CD4-positive, alpha-beta T cell treated with Interleukin-15 for 4 hours (primary cell): ENCODE measurements around the gene ANKRD12.
"Not testable (repeated sequence)": the region's sequence is repeated elsewhere in the genome, so short reads cannot be mapped to it uniquely, and the experiment has no call there.

Source experiments
- DNase-seq: peaks from one replicate; pipeline ENCODE4 v3.0.0-alpha.2; 2020; ENCODE audit warnings: low spot score

Gene ANKRD12

DNA sequence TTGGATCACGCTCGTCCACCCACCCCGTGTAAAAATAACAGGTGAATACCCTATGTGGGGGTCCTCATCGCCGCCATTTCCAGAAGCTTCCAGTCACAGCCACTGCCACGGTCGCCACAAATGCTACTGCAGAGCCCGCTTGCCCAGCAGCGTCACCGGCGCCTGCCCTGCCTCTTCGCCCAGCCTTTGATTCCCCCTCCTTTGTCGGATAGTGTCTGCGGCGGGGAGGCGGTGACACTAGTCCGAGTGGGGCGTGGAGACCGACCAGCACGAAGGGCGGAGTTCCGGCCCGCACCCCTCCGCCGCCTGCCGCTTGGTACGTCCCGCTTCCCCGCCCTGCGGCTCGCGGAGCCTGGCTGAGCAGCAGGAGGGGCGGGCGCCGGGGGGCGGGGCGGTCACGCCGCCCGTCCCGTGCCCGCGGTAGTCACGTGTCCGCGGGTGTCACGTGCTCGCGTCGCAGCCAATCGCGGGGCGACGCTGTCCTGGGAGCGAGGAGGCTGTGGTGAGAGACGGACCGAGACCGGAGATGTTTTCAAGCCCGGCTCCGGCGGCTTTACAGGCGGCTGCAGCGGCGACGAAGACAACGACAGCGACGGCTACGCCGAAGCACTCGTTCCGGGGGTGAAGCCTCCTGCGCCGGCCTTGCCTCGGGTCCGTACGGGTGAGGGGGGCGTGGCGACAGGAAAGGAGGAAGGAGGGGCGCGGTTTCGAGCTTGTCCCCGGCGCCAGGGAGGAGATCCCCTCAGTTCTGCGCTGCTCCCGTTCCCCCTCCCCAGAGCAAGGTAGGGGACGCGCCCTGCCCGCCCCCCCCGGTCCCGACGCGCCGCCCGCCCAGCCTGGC lies at the start of gene ANKRD12:
Gene ANKRD12, plus strand, starts transcription at position 467 of the 841 bp plus-strand sequence. CDS start 45,652 bp downstream, outside the sequence.
- peak; percentile 98 for DNase-seq

DNA sequence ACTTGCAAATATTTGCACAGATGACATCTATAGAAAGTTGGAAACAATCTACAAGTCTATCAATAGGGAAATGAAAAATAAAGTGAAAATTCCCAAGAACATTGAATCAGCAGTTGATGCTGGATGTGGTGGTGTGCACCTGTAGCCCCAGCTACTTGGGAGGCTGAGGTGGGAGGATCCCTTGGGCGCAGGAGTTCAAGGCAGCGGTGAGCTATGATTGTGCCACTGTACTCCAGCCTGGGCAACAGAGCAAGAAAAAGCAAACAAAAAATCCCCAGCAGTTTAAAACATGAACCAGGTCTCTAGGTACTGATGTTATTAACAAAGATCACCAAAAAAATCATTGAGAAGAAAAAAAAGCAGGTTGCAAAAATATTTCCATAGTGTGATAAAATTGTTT lies 49.4 kb upstream of the ANKRD12 start:
- DNase-seq: no peak

DNA sequence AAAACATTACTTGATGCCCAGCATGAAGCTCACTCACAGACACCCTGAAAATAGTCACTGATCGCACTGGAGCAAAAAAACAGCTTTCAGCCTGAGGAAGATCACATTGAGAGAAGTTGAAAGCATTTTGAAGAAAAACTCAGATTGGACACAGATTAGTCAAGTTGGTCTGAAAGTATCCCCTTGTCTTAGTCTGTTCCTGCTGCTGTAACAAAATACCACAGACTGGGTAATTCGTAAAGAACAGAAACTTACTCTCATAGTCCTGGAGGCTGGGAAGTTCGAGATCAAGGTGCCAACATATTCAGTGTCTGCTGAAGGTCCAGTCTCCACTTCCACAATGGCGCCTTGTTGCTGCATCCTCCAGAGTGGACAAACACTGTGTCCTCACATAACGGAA lies 48.3 kb upstream of the ANKRD12 start:
- DNase-seq: no peak

DNA sequence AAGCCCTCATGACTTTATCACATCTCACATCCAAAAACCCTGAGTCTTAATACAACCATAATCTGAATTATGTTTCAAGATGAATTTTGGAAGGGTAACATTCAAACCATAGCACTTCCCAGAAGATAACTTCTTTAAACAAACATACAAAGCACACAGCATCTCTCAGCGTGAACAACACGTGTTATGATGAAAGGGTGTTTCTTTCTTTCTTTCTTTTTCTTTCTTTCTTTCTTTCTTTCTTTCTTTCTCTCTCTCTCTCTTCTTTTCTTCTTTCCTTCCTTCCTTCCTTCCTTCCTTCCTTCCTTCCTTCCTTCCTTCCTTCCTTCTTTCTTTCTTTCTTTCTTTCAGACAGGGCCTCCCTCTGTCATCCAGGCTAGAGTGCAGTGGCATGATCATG lies 47.9 kb upstream of the ANKRD12 start:
- DNase-seq: not testable (repeated sequence)

DNA sequence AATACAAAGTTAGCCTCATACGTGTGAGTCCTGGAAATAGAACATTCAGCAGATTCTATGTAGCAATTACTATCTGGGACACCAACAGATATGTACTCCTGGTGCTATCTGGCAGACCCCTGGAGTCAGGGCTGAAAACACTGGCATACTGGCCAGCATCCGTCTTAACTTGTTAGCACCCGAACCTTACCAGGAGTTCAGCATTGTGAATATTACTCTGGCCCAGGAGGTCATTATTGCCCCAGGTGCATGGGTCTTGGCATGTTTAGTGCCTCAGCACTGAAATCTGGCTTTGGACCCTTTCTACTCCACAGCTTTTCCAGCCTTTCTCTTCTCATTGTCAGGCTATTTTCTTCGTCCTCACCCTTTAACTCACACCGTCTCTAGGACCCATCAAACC lies 46.0 kb upstream of the ANKRD12 start:
- DNase-seq: no peak

DNA sequence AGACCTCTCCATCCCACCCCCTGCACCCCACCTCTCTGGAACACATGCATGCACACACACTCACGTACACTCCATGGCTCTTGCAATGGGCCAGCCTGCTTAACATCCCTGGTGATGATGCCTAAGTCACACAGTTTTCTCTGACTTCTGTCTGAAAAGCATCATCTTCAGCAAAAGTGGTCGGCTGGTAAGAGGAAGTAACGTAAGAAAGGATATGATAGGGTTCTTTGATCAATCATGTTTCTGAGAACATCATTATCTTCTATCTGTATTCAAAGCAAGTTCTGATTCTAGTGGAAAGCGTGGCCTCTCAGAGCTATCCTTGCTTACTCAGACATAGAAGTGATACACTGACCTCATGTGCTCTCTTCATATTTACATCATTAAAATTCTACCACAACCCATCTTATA lies 45.5 kb upstream of the ANKRD12 start:
- DNase-seq: peak; percentile 82

DNA sequence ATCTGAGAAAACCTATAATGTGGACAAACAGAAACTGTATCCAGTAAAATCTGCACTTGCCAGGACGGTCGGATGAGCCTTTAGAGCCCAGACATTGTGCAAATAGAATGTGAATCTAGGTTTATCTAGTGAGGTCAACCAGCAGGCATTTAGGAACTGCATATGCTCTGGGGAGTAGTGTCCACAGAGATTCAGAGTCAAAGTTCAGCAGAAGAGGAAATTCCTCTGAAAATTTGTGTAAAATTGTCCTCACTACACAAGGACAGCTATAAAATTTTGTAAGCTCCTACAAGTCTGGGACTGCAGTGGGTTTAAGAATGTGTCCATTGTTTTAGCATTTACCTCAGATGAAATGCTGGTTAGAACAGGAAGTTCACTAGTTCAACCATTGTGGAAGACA lies 43.9 kb upstream of the ANKRD12 start:
- no peak for DNase-seq

DNA sequence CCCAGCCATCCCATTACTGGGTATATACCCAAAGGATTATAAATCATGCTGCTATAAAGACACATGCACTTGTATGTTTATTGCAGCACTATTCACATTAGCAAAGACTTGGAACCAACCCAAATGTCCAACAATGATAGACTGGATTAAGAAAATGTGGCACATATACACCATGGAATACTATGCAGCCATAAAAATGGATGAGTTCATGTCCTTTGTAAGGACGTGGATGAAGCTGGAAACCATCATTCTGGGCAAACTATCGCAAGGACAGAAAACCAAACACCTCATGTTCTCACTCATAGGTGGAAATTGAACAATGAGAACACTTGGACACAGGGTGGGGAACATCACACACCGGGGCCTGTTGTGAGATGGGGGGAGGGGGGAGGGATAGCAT lies 43.5 kb upstream of the ANKRD12 start:
- not testable (repeated sequence) for DNase-seq

DNA sequence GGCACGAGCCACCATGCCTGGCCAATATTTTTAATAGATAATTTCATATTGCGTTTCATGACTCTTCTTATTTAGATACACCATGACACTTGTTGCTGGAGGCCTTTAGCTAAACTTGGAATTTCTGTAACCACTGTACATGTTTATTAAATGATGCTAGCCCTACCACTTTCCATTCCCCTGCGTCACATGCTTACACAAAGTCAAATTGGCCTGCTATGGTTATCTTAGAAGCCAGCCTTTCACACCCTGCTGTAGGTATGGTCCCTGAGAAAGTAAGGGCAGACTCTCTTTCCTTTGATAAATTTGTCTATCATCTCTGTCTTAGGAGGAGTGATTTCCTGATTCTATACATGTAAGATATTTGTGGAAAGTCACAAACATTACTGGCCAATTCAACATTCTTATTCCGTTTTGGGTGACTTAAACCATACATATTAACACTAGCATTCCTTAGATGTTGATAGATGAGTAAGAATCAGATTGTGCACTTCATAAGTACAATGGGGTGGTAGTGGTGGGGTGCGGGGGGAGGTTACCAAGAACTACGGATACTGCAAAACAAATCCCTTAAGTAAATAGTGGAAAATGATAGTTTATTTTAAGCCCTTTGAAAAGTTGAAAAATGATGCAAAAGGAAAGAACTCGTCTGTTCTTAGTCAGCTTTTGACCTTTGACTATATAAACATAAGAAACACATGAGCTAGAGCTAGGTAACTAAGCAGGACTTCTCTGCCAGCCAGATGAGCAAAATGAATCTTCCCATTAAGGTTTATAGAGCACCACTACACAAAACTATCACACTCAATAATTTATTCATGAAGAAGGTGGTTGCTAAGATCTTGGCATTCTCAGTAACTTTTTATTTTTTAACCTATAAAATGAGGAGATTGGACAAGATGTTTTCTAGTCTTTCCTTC lies 42.0 kb upstream of the ANKRD12 start:
- peak; percentile 68 for DNase-seq

DNA sequence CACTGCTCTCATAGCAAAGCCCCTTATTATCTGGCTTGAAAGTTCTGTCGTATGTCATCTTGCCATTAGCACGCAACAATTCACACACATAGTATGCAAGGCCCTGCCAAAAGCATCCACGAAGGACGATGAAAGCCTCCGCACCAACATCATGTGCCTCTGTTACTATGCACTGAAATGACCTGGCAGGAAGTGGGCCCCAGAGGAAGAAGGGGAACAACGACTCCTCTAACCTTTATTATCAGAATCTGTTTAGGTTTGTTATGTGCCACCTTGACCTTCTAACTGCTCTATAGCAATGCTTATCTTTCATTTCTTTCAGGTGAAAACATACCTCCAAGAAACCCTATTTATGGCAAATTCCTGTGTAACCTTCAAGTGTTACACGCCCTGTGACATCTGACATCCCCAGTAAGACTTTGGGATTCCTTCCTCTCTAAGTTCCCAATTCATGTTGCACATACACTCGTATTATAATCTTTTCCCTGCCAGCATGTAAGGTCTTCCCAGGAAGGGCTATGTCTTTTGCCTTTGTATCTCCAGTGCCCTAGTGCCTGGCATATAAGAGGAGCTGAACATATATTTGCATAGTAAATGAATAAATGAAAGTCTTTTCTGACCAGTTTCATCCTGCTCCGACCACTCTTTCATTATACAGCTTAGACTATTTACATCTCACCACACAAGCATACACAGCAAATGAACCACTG lies 41.1 kb upstream of the ANKRD12 start:
- DNase-seq: peak; percentile 65

DNA sequence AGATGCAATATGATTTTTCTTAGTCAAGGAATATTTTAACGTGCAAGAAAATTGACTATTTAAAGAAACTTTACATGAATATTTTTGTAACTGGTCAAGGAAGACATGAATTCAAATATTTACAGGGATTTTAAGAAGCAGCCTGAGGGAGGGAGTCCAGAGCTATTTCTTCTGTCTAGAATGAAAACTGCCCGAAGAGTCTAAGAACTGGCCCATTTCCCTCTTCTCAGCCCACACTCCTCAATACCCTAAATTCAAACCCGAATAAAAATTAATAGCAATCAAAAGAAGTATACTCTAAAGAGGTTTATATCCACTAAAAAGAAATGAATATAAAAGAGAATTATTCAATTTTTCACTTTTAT lies 40.6 kb upstream of the ANKRD12 start:
- no peak for DNase-seq

DNA sequence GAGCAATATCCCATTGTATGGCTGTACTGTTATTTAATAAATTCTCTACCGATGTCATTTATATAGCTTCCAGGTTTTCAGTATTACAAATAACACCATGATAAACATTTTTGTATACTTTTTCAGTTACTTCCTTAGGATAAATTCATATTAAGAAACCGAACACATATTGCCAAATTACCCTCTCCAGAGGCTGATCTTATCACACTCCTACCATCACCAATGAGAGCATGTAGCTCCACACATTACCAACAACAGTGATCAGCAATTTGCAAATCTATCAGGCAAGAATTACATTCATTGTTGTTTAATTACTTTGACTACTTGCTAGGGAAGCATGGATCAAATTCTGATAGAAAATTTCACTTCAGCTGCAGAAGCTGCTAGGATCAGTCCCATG lies 39.9 kb upstream of the ANKRD12 start:
- no peak for DNase-seq

DNA sequence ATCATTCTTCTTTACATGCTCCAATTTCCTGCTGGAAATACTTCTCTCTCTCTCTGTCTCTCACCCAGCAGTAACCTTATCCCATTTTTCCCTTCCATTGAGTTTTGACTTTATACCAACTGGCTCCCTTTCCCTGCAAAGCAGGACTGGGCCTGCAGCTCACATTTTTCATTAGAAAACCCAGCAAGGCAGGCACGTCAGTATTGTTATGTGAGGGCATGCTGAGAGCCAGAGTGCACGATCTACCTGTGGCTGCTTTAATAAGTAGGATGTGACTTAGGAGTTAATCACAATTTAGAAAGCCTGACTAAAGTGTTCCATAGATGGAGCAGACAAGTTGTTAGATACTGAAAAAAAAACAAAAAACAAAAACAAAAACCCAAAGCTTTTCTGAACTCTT lies 39.2 kb upstream of the ANKRD12 start:
- no peak for DNase-seq

DNA sequence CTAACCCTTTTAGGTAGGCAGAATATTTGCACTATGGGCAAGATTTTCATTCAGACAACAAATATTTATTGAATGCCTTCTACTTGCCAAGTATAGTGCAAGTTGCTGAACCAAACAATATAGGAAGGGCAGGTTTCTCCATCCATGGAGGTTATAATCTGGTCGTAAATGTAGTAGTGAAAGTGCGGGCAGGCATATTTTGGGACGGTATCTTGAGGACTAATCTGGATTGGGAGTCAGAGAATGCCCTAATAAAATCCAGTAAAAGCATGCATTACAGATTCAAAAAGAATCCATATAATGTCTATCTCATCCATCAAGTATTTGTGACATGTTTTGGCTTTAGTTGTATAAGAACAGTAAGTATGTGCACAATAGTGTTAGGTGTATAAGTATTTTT lies 35.8 kb upstream of the ANKRD12 start:
- no peak for DNase-seq

DNA sequence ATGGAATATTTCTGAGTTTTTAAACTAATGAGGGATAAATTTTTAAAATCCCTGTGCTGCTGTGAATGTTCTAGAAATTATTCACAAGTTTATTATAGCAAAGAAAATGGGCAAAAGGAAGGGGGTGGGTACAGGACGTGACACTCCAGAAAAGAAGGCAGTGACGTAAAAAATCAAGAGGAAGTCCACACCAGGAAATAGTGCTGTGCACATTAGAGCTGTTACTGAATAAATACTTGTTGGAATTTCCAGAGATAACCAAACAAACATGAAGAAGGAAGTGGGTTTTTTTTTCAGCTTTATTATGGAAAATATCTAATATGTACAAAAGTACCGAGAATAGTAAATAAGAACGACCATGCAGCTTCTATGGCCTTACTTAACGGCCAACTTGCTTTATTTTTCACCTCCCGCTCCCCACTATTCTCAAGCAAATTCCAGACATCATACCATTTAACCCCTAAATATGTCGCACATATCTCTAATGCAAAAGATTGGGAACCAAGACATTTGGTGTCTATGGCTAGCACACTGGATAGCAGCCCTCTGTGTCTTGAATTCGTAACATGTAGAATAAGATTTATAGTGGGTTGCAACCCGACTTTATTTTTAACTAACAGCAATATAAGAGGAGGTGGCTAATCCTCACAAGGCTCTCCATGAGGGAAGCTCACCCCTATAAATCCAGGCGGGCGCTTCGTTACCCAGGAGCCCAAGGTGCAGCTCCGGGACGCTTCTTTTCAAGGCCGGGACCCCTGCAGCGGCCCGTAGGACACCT lies 34.7 kb upstream of the ANKRD12 start:
- peak; percentile 54 for DNase-seq

DNA sequence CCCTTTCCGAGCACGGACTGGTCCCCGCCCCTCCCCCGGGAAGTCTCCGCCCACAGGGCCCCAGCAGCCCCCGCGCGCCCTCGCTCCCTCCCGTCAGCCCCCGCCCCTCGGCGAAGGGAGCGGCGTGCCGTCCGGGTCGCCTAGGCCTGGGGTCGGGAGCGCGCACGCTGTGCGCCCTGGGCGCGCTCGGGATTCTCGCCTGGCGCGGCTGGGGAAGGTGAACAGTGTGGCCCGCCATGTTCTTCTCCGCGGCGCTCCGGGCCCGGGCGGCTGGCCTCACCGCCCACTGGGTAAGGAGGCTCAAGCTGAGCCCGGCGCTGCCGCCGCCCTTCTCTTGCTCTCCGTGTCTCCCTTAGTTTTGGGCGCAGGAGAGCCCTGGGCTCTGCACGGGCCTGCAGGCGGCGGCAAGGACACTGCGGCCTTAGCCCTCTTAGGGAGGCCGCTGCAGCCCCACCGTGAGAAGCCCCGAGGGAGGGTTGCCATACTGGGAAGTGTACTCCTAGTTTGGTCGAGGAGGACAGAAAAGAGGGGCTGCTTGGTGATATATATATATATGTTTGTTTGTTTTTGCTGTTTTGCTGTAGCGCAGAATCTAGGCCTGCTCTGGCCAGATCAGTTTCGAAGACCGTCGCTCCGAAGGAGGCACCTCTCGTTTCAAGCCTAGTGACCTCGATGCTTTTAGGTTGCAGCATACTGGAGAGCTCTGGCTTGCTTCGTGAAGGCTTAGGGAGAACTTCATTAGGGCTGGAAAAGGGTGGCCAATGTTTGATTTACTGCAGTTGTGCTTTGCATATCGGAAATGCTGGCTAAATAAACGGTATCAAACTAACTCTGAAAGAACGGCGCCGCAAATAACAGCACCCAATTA lies 33.8 kb upstream of the ANKRD12 start, which contains the start of gene NDUFV2:
Gene NDUFV2, plus strand, starts transcription at position 192 of the 868 bp plus-strand sequence. Its CDS starts 45 bp downstream, at position 237.
- peak; percentile 97 for DNase-seq

DNA sequence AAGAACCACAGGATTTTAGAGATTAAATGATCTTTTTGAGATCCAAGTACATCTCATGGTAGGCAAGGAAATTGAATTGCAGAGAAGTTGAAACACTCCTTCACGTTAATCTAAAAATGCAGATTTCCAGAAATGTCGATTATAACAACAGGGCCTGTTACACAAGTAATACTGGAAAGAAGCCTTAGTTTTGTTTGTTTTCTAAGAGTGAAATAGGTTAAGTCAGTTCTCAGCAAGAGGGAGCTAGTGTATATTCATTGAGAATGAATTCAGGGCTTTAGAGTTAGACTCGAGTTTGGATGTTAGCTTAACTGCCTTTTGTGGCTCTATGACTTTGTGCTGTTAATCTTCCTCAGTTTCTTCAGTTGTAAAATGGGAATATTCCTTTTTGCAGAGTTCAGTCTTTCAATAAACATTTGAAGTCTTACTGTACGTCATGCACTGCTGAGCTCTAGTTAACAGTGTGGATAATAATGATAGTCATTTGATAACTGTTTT lies 33.2 kb upstream of the ANKRD12 start:
- DNase-seq: no peak

DNA sequence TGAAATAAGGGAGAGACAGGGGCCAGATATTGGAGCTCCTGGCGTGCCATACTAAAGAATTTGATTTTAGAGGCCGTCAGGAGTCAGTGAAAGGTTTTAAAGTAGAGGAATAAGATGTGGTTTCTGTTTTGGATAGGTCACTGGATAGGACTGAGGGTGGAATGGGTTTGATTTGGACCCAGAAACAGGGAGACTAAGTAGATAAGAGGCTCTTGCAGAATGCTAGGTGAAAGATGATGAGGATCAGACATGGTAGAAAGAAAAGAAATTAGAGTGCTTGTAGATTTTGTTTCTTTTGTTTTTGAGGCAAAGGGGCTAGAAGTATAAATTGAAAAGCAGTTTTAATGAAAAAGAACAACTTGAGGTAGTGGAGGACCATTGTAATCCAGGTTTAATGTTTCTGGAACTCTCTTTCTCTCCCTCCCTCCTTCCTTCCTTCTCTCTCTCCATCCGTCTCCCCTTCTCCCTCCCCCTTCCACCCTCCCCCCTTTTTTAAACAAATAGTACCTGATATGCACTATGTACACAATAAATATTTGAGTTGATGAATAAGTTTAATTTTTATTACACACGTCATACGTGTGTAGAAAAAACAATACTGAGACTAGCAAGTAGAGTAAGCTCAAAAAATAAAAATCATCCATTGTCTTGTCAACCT lies 32.2 kb upstream of the ANKRD12 start:
- no peak for DNase-seq

DNA sequence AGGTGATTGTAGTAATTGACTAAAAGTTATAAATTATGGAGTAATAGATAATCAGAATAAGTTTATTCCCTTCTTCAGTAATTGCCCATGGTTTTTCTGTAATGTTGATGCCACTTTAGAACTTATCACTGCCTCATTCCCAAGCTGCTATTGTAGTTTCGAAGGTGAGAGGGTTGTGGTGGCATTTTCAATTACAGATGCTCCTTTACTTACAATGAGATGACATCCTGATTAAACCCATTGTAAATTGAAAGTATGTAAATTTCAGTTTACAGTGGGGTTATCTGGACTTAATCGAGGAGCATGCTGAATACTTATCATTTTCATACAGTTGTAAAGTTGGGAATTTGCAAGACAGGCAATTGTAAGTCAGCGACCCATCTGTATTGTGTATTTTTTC lies 31.2 kb upstream of the ANKRD12 start:
- no peak for DNase-seq

DNA sequence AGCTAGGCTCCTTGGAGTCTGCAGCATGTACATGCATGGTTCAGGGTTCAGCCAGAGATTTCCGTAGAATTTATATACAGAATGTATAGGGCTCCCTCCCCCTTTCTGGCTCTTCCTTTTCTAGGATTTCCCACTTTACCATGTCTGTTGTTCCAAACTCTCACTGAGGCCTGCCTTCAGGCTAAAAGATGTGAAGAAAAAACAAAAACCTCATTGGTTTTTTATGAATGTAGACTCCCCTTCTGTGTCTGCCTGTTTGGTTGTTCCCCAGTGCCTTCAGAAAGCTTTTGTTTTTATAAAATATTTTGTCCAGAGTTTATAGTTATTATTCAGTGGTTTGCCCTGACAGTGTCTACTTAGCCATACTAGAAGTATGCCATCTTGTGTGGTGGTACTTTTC lies 30.5 kb upstream of the ANKRD12 start:
- no peak for DNase-seq
